NCI-H128 (cell line): ENCODE measurements around the gene NFATC2IP.
A peak's percentile ranks its signal among the peaks of the same experiment; 100 is the strongest.
"Not testable (repeated sequence)": the region's sequence is repeated elsewhere in the genome, so short reads cannot be mapped to it uniquely, and the experiment has no call there.

Experiments
- DNase-seq: peaks from one replicate; lab custom pipeline; 2025; ENCODE audit not compliant: unreplicated experiment; lab: John Stamatoyannopoulos, UW

Gene NFATC2IP

DNA sequence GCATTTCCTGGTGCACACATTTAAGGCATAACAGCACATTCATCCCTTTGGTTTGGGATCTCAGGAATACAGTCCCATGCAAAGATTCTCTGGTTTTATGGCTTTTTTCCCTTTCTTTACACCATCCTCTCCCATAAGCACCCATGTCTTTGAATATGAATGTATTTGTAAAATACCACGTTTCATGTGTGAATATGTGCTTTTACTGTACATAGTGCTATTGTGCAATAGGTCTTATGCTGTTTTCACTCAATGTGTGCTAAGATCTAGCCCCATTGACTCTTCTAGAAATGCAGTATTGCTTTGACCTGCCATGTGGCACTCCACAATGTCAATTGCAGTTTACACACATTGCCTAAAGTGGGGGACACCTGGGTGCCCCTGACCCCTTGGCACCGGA, 13.8 kb downstream of the NFATC2IP start:
- no peak for DNase-seq

DNA sequence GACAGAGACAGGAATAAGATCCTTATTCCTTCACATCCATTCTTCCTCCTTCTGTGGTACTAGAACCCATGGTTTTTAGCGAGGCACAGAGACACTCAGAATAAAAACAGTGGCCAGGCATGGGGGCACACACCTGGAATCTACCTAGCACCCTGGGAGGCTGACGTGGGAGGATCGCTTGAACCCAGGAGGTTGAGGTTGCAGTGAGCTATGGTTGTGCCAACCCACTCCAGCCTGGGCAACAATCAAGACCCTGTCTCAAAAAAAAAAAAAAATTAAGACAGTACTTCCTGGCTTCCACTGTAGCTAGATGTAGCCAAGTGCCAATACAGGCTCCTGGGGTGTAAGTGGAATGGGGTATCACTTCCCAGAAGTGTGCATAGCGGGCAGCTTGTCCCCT, 16.4 kb downstream of the NFATC2IP start:
- no peak for DNase-seq

DNA sequence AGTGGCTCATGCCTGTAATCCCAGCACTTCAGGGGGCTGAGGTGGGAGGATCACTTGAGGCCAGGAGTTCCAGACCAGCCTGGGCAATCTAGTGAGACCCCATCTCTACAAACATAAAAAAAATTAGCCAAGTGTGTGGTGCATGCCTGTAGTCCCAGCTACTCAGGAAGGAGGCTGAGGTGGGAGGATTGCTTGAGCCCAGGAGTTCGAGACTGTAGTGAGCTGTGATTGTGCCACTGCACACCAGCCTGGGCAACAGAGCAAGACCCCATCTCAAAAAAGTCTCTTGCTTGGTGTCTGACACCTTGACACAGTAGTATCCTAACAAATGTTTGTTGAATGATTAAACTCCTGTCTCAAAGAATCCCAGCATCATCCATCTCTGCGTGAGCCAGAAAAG, 19.0 kb downstream of the NFATC2IP start:
- not testable (repeated sequence) for DNase-seq

DNA sequence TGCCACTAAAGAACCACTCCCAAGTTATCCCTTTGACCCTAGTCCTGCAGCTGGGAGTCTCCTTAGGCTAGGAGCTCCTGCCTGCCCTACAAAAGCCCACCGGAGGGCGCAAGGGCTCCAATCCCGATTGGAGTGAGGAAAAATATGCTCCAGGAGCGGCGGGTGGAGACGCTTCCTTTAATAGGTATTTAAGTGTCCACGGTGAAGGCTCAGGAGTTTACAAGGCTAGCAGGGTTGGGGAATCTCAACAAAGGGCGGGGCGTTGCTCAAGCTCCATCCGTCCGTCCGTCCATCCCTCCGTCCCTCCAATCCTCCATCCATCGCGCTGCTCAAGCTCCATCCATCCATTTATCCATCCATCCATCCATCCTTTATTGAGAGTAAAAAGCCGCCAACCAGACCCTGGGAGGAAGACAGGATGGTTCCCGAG, 23.3 kb downstream of the NFATC2IP start:
- peak; percentile 36 for DNase-seq

DNA sequence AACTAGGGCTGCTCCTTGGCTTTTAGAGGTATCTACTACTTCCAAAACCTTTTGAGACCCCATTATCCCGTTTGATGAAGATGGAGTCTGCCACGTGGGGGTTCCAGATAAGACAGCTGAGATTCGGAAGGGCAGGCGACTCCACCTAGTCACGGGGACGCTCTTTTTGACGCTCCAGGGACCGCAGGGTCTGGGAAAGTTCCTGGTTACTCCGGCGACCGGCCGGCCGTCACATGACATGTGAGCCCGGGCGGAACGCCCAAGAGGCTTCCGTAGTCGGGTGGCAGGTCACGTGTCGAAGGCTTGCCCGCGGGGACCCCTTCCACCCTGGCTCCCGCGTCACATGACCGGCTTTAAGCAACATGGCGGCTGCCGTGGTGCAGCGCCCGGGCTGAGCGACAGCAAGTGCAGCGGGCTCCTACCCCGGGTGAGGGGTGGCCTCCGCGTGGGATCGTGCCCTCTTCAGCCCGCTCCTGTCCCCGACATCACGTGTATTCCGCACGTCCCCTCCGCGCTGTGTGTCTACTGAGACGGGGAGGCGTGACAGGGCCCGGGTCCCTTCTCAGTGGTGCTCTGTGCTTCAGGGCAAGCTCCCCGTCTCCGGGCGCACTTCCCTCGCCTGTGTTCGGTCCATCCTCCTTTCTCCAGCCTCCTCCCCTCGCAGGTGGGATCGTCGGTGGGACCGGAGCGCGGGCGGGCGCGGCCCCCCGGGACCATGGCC, 23.9 kb downstream of the NFATC2IP start, which contains the start of gene SPNS1:
TSS of gene SPNS1 (plus strand) at position 342 of the 721 bp plus-strand sequence. CDS start at position 716, 374 bp downstream.
- DNase-seq = peak; percentile 68

DNA sequence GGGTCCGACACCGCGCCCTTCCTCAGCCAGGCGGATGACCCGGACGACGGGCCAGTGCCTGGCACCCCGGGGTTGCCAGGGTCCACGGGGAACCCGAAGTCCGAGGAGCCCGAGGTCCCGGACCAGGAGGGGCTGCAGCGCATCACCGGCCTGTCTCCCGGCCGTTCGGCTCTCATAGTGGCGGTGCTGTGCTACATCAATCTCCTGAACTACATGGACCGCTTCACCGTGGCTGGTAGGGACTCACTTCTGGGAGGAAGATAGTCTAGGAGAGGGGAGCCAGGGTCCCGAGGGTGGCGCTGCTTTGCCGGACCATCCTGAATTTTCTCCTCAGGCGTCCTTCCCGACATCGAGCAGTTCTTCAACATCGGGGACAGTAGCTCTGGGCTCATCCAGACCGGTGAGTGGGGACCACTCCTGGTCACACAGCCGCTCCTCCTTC, 24.4 kb downstream of the NFATC2IP start:
- no peak for DNase-seq

DNA sequence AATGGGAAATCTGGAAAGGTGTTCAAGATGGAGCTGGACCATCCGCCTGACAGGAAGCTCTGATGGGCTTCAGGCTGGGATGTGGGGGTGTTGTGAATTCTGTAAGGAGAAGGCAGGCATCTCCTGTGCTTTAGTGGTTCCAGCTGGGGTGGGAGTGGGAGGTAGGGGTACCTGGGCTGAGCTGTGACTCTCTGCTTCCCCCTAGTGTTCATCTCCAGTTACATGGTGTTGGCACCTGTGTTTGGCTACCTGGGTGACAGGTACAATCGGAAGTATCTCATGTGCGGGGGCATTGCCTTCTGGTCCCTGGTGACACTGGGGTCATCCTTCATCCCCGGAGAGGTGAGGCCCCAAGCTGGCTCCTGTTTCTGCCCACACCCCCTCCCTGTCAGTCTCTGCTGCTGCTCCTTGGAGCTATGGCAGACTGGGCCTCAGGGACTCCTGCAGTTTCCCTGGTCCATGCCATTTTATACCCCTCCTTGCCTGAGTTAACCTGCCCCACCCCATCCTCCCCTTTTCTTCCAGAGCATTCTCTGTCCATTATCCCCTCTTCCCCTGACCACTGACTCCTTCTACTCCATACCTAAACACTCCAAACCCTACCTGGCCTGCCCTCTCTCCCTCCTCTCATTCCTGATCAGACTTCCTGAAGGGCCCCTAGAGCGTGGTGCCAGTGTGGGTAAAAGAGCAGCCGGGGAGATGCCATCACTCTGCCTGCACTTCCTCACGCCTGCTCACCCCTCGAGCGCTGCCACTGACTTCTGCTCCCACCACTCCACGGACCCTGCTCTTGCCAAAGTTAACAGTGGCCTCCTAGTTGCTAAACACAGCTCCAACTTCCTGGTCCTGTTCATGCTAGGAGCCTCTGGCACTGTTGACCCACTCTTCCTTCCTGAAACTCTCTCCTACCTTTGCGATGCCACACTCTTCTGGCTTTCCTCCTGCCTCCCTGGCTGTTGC, 27.2 kb downstream of the NFATC2IP start:
- no peak for DNase-seq

DNA sequence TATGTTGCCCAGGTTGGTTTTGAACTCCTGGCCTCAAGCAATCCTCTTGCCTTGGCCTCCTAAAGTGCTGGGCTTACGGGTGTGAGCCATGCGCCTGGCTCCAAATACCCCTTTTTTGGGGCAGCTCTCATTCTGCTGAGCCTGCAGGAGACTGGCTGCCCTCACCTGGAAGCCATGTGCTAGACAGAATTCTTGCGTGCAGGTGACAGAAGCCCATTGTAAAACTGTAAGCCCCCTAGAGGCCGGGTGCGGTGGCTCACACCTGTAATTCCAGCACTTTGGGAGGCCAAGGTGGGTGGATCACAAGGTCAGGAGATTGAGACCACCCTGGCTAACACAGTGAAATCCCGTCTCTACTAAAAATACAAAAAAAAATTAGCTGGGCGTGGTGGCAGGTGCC, 29.6 kb downstream of the NFATC2IP start:
- DNase-seq = not testable (repeated sequence)

DNA sequence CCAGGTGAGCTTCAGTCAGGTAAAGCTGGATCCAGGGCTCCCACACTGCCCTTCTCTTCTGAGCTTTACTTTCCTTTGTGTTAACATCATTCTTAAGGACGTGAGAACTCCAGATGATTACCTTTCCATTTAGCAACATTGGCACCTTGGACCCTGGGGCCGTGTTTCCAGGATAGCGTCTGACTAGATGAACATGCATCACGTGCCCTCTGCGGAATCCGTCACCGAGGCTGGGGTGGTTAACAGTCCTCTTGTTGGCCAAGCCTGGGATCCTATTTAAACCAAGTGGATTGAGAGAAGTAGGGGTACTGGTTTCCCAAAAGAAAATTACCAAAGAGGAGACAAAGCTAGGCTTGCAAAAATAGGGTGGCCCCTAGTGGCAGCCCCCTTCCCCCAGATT, 30.2 kb downstream of the NFATC2IP start:
- DNase-seq = no peak

DNA sequence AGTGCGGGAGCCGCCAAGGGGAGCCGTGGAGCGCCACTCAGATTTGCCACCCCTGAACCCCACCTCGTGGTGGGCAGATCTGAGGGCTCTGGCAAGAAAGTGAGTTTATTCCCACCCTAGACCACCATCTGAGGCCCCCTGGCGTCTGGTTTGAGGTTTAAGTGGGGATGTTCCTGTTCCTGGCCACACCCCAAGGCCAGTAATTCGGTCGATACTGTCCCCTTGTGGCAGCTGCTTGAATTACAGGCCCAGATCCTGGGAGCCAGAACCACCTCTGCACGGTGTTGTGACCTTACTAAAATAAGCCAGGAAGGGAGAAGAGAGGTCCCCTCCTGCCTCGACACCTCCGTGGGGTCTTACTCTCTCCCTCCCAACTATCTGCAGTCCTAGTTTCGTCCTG, 30.8 kb downstream of the NFATC2IP start:
- DNase-seq = no peak

DNA sequence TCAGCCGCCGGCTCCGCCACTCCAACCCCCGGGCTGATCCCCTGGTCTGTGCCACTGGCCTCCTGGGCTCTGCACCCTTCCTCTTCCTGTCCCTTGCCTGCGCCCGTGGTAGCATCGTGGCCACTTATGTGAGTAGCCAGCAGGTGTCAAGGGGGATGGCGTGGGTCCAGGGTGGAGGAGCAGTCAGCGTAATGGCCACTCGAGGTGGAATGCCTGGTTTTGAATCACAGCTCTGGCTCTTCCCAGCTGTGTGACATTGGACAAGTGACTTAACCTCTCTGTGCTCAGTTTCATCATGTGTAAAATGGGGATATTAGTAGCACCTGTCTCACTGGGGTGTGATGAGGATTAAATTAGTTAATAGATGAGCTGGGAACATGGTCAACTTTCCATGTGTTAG, 31.7 kb downstream of the NFATC2IP start:
- DNase-seq = no peak

DNA sequence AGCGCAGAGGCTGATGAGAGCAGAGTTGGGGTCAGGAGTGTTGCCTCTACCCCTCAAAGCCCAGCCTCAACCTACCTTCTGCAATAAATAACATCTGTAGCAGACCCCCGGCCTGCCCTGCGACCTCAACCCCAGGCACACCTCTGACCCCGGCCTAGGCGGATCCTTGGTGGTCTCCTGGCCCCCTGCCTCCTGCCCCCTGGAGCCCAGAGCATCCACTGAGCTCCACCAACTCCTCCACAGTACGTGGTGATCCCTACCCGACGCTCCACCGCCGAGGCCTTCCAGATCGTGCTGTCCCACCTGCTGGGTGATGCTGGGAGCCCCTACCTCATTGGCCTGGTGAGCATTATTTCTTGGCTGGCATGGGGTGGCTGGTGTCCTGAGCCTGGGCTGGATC, 32.2 kb downstream of the NFATC2IP start:
- DNase-seq = no peak

DNA sequence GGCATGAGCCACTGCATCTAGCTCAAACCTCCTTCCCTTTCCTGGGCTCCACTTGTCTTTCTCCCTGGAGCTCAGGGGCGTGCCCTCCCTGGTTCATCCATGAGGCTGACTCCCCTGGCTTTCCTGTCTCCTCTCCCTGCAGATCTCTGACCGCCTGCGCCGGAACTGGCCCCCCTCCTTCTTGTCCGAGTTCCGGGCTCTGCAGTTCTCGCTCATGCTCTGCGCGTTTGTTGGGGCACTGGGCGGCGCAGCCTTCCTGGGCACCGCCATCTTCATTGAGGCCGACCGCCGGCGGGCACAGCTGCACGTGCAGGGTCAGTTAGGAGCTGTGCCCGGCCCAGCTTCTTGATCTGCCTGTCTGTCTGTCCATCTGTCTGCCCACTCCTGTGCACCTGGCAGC, 32.9 kb downstream of the NFATC2IP start:
- DNase-seq = no peak

DNA sequence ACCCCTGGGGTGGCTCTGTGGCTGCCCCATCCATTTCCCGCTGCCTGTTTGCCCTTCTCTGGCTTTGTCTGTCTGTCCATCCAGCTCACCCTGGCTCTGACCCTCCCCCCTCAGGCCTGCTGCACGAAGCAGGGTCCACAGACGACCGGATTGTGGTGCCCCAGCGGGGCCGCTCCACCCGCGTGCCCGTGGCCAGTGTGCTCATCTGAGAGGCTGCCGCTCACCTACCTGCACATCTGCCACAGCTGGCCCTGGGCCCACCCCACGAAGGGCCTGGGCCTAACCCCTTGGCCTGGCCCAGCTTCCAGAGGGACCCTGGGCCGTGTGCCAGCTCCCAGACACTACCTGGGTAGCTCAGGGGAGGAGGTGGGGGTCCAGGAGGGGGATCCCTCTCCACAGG, 33.4 kb downstream of the NFATC2IP start:
- DNase-seq = no peak

DNA sequence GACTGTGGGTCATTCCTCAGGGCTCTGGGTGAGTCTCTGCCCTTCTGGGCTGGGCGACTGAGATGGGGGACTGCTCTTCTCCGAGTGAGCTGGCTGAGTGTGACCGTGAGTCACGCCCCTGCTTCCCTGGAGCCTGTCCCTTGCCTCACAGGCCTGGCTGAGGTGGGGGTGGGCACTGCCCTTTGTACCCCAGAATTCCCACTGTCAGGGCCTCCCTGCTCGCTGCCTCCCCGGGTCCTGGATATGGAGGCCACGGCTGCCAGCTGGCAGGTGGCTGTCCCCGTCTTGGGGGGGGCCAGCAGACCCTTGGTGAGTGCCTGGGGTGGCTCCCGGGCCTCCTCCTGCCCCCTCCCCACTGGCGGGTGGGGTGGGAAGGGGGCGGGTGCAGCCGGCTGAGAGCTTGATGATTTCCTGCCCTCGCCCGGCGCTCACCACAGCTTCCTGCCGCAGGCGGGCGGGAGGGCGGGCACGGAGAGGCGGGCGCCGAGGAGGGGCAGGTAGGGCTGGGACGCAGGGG, 33.9 kb downstream of the NFATC2IP start, which contains the start of gene LAT:
TSS of gene LAT (plus strand) at position 434 of the 517 bp plus-strand sequence. CDS start 366 bp downstream, outside the sequence.
- no peak for DNase-seq

DNA sequence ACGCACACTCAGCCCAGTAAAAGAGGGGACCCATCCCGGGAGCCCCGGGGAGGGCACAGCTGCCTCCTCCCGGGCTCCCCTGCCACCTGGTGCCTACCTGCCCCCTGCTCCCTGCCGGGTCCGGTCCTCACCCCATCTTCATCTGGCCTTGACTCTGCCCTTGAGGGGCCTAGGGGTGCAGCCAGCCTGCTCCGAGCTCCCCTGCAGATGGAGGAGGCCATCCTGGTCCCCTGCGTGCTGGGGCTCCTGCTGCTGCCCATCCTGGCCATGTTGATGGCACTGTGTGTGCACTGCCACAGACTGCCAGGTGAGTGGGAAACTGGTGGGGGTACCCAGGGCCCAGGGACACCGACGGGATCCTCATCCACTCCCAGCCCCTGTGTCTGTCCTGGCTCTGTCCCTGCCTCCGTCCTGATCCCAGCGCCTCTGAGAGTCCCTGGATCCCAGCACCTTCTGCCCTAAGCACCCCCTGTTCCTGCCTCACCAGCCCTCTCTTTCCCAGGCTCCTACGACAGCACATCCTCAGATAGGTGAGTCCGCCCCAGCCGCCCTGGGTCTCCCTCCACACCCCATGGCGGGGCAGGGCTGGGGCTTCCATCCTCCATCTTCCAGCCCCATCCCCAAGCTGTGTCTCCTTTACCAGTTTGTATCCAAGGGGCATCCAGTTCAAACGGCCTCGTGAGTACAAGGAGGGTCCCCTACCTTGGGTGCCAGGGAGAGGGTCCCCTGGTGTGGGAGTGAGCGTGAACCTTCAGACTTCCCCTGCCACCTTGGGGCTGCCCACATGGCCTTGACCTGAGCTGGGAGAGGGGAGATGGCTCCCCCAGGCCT, 34.7 kb downstream of the NFATC2IP start:
- no peak for DNase-seq

DNA sequence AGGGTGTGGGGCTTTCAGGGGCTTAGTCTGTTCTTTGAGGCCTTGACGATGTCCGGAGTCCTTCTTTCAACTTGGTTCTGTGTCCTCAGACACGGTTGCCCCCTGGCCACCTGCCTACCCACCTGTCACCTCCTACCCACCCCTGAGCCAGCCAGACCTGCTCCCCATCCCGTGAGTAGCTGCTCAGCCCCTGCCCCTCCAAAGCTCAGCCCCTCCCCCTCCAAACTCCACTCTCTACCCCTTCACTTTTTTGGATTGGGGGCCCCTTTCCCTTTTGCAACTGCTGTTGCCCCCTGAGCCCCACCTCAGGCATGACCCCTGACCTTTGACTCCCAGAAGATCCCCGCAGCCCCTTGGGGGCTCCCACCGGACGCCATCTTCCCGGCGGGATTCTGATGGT, 35.3 kb downstream of the NFATC2IP start:
- no peak for DNase-seq

DNA sequence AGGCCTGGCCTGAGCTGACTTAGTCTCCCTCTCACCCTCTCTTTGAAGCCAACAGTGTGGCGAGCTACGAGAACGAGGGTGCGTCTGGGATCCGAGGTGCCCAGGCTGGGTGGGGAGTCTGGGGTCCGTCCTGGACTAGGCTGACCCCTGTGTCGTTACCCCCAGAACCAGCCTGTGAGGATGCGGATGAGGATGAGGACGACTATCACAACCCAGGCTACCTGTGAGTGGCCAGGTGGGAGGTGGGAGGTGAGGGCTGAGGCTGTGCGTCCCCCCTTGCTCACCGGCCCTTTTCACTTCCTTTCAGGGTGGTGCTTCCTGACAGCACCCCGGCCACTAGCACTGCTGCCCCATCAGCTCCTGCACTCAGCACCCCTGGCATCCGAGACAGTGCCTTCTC, 35.8 kb downstream of the NFATC2IP start:
- DNase-seq = no peak

DNA sequence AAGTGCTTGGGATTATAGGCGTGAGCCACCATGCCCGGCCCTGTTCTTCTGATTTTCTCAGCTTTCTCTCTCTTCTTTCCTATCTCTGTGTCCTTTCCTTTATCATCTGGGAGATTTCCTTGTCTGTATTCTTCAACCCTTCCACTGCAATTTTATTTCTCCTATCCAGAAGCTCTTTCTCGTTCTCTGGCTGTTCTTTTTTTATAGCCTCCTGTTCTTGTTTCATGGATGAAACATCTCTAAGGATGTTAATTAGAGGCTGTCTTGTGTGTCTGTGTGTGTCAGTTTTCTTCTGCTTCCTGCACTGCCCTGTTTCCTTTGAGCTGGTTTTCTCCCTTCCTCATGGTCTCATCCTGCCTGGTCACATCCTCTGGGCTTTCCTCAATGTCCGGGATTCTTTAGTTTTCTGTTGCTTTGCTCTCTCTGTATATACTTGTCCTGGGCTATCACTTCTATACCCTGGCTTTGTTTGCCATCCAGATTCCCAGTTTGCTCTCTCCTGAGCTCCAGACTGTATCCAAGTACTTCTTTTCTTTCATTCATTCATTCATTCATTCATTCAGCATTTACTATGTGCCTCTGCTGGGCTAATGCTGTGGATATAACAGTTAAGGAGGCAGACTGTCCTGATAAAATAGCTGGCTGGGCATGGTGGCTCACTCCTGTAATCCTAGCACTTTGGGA, 36.6 kb downstream of the NFATC2IP start:
- DNase-seq = no peak

DNA sequence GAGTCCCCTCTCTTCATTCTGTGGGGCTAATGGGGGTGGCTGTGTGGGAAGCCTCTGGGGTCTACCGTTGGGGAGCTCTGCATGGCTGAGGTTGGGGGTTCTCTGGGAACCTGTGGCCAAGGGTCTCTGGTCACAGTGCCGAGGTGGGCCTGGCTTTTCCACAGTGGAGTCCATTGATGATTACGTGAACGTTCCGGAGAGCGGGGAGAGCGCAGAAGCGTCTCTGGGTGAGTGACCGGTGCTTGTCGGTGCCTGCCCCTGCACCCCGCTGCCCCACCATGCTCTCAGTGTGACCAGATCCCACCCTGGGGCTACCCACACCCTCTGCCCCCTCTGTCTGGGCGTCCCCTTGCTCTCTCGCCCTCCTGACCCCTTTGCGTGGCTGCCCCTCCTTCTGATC, 38.6 kb downstream of the NFATC2IP start:
- DNase-seq = no peak
